HL-60 (cell line): ENCODE measurements around the gene REEP3.

Experiments used
- DNase-seq, 2 experiments: peaks; one replicate each; pipeline ENCODE4 v3.0.0-alpha.2; 2010 to 2020; ENCODE audit warnings: low read depth in 1 of 2, low spot score in 1 of 2
- H3K27ac ChIP-seq: fragments of 250-450 bp; sonication (Bioruptor Pico); replicated peaks from 2 replicates; pipeline ENCODE4 v1.5.1; 2020; ENCODE audit warnings: mild to moderate bottlenecking, moderate library complexity
- H3K27me3 ChIP-seq: fragments of 250-450 bp; sonication (Bioruptor Pico); 2 replicates; pipeline ENCODE4 v1.5.1; 2021; ENCODE audit warnings: mild to moderate bottlenecking, moderate library complexity; ENCODE audit not compliant: insufficient read depth, poor library complexity, severe bottlenecking
- H3K4me3 ChIP-seq: replicated peaks from 2 replicates; pipeline ENCODE4 v1.5.1; 2011; ENCODE audit warnings: mild to moderate bottlenecking, control low read depth, low read length; ENCODE audit not compliant: insufficient read depth
- GABPA ChIP-seq: IDR thresholded peaks from 2 replicates; pipeline ENCODE4 v1.6.1; 2012; ENCODE audit warnings: low read depth
- POLR2AphosphoS5 ChIP-seq: IDR thresholded peaks from 2 replicates; pipeline ENCODE4 v1.6.1; 2012; ENCODE audit warnings: low read depth
- REST ChIP-seq: IDR thresholded peaks from 2 replicates; pipeline ENCODE4 v1.6.1; 2012; ENCODE audit warnings: low read depth; ENCODE audit not compliant: insufficient replicate concordance
- SPI1 ChIP-seq: IDR thresholded peaks from 2 replicates; pipeline ENCODE4 v1.6.1; 2012; ENCODE audit warnings: low read depth, mild to moderate bottlenecking, borderline replicate concordance
- TF ChIP-seq, protein P1 (sequence below): IDR thresholded peaks from one replicate; pipeline ENCODE4 v1.5.1; 2011; ENCODE audit warnings: low read length, control low read depth, inconsistent platforms; ENCODE audit not compliant: insufficient read depth

The REEP3 gene

GRCh38 chr10:63605197-63605967 is 84.2 kb downstream of the REEP3 start:
- DNase-seq: no peak
- TF ChIP-seq REST (no peak), SPI1 (no peak), POLR2AphosphoS5 (no peak)
- Histone ChIP-seq H3K27me3 (no peaks in the 10 kb centered on the region), H3K4me3 (no peak overlapping the region), H3K27ac (no peak overlapping the region)

DNA sequence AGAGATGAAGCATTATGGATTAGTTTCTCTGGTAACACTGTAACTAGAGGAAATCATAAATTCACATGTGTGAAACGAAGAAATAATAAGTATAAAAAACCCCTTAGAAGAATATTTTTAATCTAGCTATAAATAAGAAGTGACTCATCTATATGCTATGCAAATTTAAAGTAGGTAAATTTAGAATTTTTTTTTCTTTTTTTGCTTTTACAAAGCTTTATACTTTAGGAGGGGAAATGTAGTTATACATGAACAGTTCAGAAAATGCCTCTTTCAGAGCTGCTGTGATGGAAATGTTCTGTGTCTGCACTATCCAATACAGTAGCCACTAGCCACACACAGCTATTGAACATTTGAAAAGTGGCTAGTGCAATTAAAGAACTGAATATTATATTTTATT is 87.3 kb downstream of the REEP3 start:
- Histone ChIP-seq H3K4me3 (no peak overlapping the region), H3K27ac (no peak overlapping the region), H3K27me3 (no peaks in the 10 kb centered on the region)
- TF ChIP-seq REST: no peak
- TF ChIP-seq, protein P1, sequence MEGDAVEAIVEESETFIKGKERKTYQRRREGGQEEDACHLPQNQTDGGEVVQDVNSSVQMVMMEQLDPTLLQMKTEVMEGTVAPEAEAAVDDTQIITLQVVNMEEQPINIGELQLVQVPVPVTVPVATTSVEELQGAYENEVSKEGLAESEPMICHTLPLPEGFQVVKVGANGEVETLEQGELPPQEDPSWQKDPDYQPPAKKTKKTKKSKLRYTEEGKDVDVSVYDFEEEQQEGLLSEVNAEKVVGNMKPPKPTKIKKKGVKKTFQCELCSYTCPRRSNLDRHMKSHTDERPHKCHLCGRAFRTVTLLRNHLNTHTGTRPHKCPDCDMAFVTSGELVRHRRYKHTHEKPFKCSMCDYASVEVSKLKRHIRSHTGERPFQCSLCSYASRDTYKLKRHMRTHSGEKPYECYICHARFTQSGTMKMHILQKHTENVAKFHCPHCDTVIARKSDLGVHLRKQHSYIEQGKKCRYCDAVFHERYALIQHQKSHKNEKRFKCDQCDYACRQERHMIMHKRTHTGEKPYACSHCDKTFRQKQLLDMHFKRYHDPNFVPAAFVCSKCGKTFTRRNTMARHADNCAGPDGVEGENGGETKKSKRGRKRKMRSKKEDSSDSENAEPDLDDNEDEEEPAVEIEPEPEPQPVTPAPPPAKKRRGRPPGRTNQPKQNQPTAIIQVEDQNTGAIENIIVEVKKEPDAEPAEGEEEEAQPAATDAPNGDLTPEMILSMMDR: no peak
- TF ChIP-seq SPI1: no peak
- no peak for TF ChIP-seq GABPA
- TF ChIP-seq POLR2AphosphoS5: no peak
- DNase-seq: no peak

- Histone ChIP-seq H3K27ac (no peak overlapping the region), H3K4me3 (no peak overlapping the region), H3K27me3 (no peaks in the 10 kb centered on the region)
- no peak for TF ChIP-seq SPI1
- no peak for TF ChIP-seq POLR2AphosphoS5
- no peak for TF ChIP-seq GABPA
- TF ChIP-seq, protein P1: no peak
- no peak for TF ChIP-seq REST
- no peak for DNase-seq
These were observed 89.9 kb downstream of the REEP3 start for GRCh38 chr10:63611078-63611477.
